Left lung (tissue), 10 donors: ENCODE results near the gene CENPF. TPM values are rescaled to one million over a fixed set of nuclear protein-coding genes. Genes with fewer than 3 reads are reported as not detected.
"Not testable (repeated sequence)": the region's sequence is repeated elsewhere in the genome, so short reads cannot be mapped to it uniquely, and the experiment has no call there.

Source experiments
- ATAC-seq: fragments of 200-7000 bp; cut with Tn5 transposase; one replicate; pipeline ENCODE4 v1.9.1; 2020; ENCODE audit warnings: moderate library complexity
- DNase-seq, 4 donors: peaks; one replicate each; pipeline ENCODE4 v3.0.0-alpha.2; 2013 to 2020
- H3K27ac ChIP-seq, 2 donors: fragments of 200-600 bp; sonication (generic) in 1 of 2; one replicate each; pipeline versions ENCODE4 v1.5.0 to v1.8.0; 2020 to 2021
- H3K27me3 ChIP-seq, 2 donors: fragments of 200-600 bp; sonication (generic) in 1 of 2; one replicate each; pipeline versions ENCODE4 v1.5.0 to v1.8.0; 2020 to 2021
- H3K36me3 ChIP-seq, 2 donors: fragments of 200-600 bp; sonication (generic) in 1 of 2; one replicate each; pipeline versions ENCODE4 v1.5.0 to v1.8.0; 2020 to 2021
- H3K4me1 ChIP-seq, 2 donors: fragments of 200-600 bp; one replicate each; pipeline ENCODE4 v1.8.0; 2021
- H3K4me3 ChIP-seq, 2 donors: fragments of 200-600 bp; sonication (generic) in 1 of 2; one replicate each; pipeline versions ENCODE4 v1.5.0 to v1.8.0; 2020 to 2021; ENCODE audit warnings: mild to moderate bottlenecking in 1 of 2
- H3K9me3 ChIP-seq, 2 donors: fragments of 200-600 bp; sonication (generic) in 1 of 2; one replicate each; pipeline versions ENCODE4 v1.5.0 to v1.8.0; 2020 to 2021
- CTCF ChIP-seq, 2 donors: fragments of 200-600 bp; sonication (generic) in 1 of 2; IDR thresholded peaks; one replicate each; pipeline versions ENCODE4 v1.5.0 to v1.8.0; 2021; ENCODE audit warnings: antibody characterized with exemption in 2 of 2
- intact Hi-C, 2 donors: fragments of 100-400 bp; cut with DNase I; formaldehyde crosslinking; loops; one replicate each; pipeline versions ENCODE4 v1.11.2 to v1.14.2; 2022
- polyA plus RNA-seq, 6 donors: library from polyadenylated mRNA; unstranded; fragments of 120-200 nt; gene quantifications; one replicate each; pipeline ENCODE4 v1.2.1, GENCODE V29; 2013; ENCODE audit not compliant: insufficient read length in 6 of 6
- total RNA-seq, 2 donors: library from RNA; stranded (reverse); fragmentation: NEBNext Ultra II Directional; extraction: Animal tissue kit (Norgen Biotek cat#: 25700); gene quantifications; one replicate each; pipeline ENCODE4 v1.2.1, GENCODE V29; 2021
- donor health status: DM: no; HTN: yes; CAD: no.
- donor health status: DM: no; HTN: no; CAD: no.

The CENPF gene
- total and polyA plus RNA-seq, 8 donors, result 3.4 to 157 (median 60.6) TPM

- Histone ChIP-seq H3K4me3 (no peak overlapping the region), H3K4me1 (no peaks in the 10 kb centered on the region), H3K27ac (no peak overlapping the region), H3K9me3 (no peaks in the 10 kb centered on the region), H3K36me3 (no peaks in the 10 kb centered on the region), H3K27me3 (no peaks in the 10 kb centered on the region)
- intact Hi-C loops, result loop anchor here in 1 of 2 donors (5.0 kb wide), 1 partner anchor 253 kb away; no protein-coding TSS in a partner anchor
- TF ChIP-seq CTCF (IDR thresholded peaks at IDR 0.05), result peak; percentile 41 to 71
- DNase-seq (peak in 1 of 4 donors; percentile 18), ATAC-seq (peak; percentile 88)
Observed at GRCh38 chr1:214584805-214585766, 17.9 kb upstream of the CENPF start.

DNA sequence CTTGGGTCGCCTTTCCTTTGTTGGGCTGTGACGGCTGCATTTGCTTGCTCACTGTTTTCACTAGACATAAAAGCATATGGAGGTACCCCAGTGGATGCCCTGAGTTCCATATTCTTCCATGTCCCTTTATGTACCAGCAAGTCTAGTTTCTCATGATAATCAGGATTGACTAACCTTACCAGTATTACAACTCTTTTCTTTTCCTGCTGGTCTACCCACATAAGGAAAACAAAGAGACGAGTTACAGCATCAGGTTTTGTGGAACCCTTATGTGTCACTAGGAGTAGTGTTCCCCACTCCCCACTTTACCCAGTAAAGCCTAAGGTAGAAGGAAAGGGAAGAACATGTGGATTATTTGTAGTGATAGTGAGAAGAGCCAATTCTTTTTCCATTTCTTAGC is 16.4 kb upstream of the CENPF start:
- ATAC-seq, result no peak
- intact Hi-C loops, result loop anchor here in 1 of 2 donors (5.0 kb wide), 1 partner anchor 254 kb away; no protein-coding TSS in a partner anchor
- no peak overlapping the region for H3K4me3 ChIP-seq

GRCh38 chr1:214587165-214587564 is 15.8 kb upstream of the CENPF start:
- intact Hi-C loops, result loop anchor here in 1 of 2 donors (5.0 kb wide), 1 partner anchor 255 kb away; no protein-coding TSS in a partner anchor
- Histone ChIP-seq H3K4me1 (no peaks in the 10 kb centered on the region), H3K27ac (no peak overlapping the region), H3K4me3 (no peak overlapping the region), H3K27me3 (peaks cover 4 to 9% of the 10 kb centered on the region in 2 donors), H3K36me3 (no peaks in the 10 kb centered on the region), H3K9me3 (no peaks in the 10 kb centered on the region)
- no peak for DNase-seq
- no peak for ATAC-seq
- no peak for TF ChIP-seq CTCF (IDR thresholded peaks at IDR 0.05)

More for the DNA sequence above, 16.4 kb upstream of the CENPF start:
- H3K27me3 ChIP-seq, result peaks cover 2 to 6% of the 10 kb centered on the region in 2 donors
- no peak overlapping the region for H3K27ac ChIP-seq
- no peaks in the 10 kb centered on the region for H3K36me3 ChIP-seq
- H3K4me1 ChIP-seq, result no peaks in the 10 kb centered on the region
- TF ChIP-seq CTCF (IDR thresholded peaks at IDR 0.05), result no peak
- DNase-seq, result no peak
- H3K9me3 ChIP-seq, result no peaks in the 10 kb centered on the region

DNA sequence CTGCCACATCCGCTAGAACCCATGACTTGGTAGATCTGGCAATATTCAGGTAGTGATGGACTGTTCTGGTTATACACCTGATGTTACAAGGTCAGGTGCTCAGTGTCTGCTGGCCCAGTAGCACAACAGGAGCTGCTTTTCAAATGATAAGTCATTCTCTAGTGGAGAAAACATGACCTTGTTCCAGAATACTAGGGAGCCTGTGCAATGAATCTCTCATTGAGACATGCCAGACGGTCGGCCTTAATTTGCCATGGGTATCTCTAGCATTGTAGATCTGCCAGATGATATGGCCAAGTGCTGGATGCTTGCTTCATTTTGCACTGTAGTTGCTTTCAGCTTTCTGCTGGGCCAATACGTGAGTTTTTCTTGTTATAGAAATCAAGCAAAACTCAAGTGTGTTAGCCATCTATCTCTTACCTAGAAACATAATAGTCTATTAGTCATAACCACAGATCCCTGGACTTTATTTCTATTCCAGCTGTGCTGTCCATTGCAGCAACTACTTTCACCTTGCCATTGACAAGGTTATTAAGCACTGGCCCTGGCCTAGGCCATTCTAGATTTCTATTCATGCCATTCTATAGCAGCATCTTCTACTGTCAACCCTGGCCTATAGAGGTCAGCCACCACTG is 13.9 kb upstream of the CENPF start:
- intact Hi-C loops, result loop anchor here in 1 of 2 donors (5.0 kb wide), 1 partner anchor 257 kb away; no protein-coding TSS in a partner anchor
- H3K4me1 ChIP-seq, result no peaks in the 10 kb centered on the region
- no peak for DNase-seq
- no peak overlapping the region for H3K27ac ChIP-seq
- peaks cover 4 to 9% of the 10 kb centered on the region in 2 donors for H3K27me3 ChIP-seq
- no peak for TF ChIP-seq CTCF (IDR thresholded peaks at IDR 0.05)
- no peaks in the 10 kb centered on the region for H3K36me3 ChIP-seq
- ATAC-seq, result no peak
- no peaks in the 10 kb centered on the region for H3K9me3 ChIP-seq
- H3K4me3 ChIP-seq, result no peak overlapping the region

DNA sequence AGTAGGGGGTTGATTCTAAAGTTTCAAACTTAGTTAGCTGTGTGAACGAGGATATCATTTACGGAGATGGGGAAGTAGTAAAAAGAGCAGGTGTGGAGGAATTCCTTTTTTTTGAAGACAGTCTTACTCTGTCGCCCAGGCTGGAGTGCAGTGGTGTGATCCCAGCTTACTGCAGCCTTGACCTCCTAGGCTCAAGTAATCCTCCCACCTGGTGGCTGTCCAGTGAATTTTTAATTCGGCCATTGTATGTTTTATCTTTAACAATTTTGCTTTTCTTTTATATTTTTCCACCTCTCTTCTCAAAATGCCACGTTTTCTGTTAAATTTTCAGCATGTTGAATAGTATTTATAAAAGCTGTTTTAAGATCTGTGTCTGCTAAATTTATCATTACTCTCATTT is 12.3 kb upstream of the CENPF start:
- Histone ChIP-seq H3K27ac (no peak overlapping the region), H3K4me1 (no peaks in the 10 kb centered on the region), H3K4me3 (no peak overlapping the region), H3K9me3 (no peaks in the 10 kb centered on the region), H3K36me3 (no peaks in the 10 kb centered on the region), H3K27me3 (peaks cover 4 to 9% of the 10 kb centered on the region in 2 donors)
- no peak for TF ChIP-seq CTCF (IDR thresholded peaks at IDR 0.05)
- no peak for ATAC-seq
- no peak for DNase-seq
- intact Hi-C loops, result no loop called here

DNA sequence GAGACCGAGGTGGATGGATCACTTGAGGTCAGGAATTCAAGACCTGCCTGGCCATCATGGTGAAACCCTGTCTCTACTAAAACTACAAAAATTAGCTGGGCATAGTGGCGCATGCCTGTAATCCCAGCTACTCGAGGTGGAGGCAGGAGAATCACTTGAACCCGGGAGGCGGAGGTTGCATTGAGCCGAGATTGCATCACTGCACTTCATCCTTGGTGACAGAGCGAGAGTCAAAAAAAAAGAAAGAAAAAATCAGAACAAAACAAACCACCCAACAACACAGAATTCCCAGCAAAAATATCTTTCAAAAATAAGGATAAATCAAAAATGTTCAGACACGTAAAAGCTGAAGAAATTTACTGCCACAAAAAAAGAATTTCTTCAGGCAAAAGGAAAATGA is 11.1 kb upstream of the CENPF start:
- H3K27ac ChIP-seq, H3K9me3 ChIP-seq, H3K36me3 ChIP-seq, ATAC-seq, intact Hi-C loops, DNase-seq, H3K27me3 ChIP-seq, H3K4me1 ChIP-seq, H3K4me3 ChIP-seq: not testable (repeated sequence)
